Measurements from ENCODE around the gene NFATC2. TPM values are rescaled to one million over a fixed set of nuclear protein-coding genes. Genes with fewer than 3 reads are reported as not detected.

The NFATC2 gene
- total RNA-seq, 1 experiment from 2014 or later, result 0.28 TPM

DNA sequence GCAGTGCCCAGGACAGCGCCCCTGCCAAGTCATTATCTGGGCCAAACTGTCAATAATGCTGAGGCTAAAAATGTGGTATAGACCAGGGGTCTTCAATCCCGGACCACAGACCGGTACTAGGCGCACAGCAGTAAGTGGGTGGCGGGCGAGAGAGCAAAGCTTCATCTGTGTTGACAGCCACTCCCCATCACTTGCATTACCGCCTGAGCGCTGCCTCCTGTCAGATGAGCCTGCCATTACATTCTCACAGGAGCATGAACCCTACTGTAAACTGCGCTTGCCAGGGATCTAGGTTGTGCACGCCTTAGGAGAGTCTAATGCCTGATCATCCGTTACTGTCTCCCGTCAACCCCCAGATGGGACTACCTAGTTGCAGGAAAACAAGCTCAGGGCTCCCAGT lies 91.0 kb downstream of the NFATC2 start:
- DNase-seq (ENCODE audit: low spot score), result no peak

GRCh38 chr20:51450984-51451383 lies 91.5 kb downstream of the NFATC2 start:
- DNase-seq (ENCODE audit: low spot score), result no peak

GRCh38 chr20:51450221-51450712 lies 92.3 kb downstream of the NFATC2 start:
- no peak for DNase-seq (ENCODE audit: low spot score)

GRCh38 chr20:51449498-51450220 lies 92.9 kb downstream of the NFATC2 start:
- no peak for DNase-seq (ENCODE audit: low spot score)

GRCh38 chr20:51447765-51448148 lies 94.8 kb downstream of the NFATC2 start:
- DNase-seq (ENCODE audit: low spot score), result no peak

GRCh38 chr20:51447097-51447764 lies 95.3 kb downstream of the NFATC2 start:
- peak; percentile 96 for DNase-seq (ENCODE audit: low spot score)

DNA sequence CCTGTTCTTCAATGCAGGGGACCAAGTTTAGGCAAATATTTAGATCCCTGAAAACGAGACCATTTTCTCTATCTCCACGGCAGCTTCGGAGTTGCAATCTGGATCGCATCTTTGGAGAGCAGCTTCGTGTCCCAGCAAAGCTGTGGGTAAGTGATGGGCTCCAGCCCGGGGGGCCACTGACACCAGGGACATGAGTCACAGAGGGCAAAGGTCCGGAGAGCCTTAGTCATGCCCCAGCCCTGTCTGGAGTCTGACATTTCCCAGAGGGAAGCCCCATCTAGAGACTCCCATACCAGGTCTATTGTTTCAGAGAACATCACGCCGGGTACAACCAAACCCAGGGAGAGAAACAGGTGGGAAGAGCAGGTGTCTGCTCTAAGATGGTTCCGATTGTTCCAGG lies 95.9 kb downstream of the NFATC2 start:
- peak; percentile 95 for DNase-seq (ENCODE audit: low spot score)

DNA sequence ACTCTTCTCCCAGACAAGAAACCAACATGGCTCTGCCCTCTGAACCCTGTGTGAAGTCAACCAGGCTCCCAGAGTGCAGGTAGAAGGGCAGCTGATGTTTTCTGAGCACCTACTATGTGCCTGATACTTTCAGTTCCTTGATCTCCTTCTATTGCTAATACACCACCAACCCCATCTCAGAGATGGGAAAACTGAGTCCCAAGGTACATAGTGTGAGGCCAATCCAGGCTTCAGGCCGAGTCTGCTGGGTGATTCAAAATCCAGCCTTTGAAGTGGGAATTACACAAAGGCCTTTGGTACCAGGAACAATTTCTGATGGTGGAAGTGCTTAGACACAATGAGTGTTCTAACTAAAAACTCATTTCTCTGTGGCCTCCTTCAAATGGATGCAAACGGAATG lies 96.3 kb downstream of the NFATC2 start:
- no peak for DNase-seq (ENCODE audit: low spot score)

GRCh38 chr20:51445591-51445990 lies 96.9 kb downstream of the NFATC2 start:
- no peak for DNase-seq (ENCODE audit: low spot score)

DNA sequence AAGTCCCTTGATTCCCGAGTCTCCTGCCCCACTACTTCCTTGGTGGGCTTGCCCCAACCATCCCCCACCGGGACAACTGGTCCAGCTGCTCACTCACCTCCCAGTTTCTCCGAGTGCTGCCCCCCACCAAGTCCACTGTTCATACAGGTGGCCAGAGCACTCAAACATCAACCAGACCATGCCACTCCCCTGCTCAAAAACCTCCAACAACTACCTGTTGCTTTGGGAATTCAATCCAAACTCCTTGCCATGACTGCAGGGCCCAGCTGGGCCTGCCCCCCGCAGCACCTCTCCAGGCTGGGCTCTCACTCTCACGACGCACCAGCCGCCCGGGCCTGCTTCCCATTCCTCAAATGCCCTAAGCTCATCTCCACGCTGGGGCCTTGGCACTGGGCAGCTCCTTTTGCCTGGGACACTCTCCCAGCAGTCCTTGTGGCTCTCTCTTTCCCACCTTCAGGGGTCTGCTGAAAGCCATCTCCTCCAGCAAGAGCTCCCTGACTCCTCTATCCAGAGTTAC lies 97.5 kb downstream of the NFATC2 start:
- DNase-seq (ENCODE audit: low spot score), result no peak

GRCh38 chr20:51444467-51444866 lies 98.1 kb downstream of the NFATC2 start:
- no peak for DNase-seq (ENCODE audit: low spot score)

DNA sequence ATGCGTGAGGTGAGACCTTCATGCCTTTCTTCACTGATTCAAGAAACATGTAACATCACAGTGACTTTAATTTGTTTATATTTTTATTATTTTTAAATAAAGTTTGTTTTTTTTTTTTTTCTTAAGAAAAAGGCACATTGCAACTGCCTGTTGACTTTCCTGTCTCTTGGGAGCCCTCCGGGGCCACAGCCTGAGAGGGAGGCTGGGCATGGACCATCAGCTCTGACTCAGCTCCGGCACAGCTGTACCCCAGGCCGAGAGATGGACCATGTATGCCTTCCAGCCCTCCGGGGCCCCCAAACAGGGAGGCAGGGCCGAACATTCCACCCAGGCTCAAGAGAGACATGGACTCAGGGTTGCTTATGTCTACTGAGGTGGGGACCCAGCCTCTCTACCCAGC lies 99.9 kb downstream of the NFATC2 start:
- no peak for DNase-seq (ENCODE audit: low spot score)

- DNase-seq (ENCODE audit: low spot score), result peak; percentile 45
Measured at GRCh38 chr20:51440589-51440988, 101.9 kb downstream of the NFATC2 start.

GRCh38 chr20:51439160-51439689 lies 103.3 kb downstream of the NFATC2 start:
- DNase-seq (ENCODE audit: low spot score), result no peak

- no peak for DNase-seq (ENCODE audit: low spot score)
Measured at GRCh38 chr20:51438136-51438535, 104.4 kb downstream of the NFATC2 start.

DNA sequence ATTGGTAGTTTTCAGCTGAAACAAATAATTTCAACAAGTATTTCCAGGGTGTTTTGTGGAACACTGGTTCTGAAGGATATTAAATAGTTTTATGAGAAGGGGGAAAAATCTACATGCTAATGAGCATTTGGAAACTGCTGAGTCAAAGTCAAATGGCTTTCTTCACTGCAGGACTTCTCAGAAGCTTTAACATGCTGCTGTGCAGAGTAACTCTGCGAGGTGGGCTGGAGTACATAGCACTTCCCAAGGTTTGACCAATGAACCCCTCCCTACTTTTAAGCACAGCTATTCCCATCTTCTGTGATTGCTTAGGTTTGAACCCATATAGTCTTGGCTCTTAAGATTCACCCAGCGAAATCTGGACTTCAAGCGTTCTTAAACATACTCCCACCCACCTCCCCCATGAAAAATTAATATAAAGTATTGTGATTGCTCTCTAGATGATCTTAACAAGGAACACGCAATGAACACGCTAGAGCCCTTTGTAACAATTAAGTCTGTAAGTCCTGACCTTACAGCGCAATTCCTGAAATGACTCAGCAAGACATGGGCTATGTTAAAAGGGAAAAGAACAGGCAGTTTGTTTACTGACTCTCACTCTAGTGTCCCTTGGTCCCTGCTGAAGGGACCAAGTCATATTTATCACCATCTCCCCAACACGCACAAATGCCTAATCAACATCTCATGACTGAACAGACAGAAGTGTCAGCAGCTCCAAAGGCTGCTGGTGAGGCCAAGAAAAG lies 105.2 kb downstream of the NFATC2 start:
- DNase-seq (ENCODE audit: low spot score), result no peak

- DNase-seq (ENCODE audit: low spot score), result peak; percentile 67
Measured at GRCh38 chr20:51434580-51435247, 107.8 kb downstream of the NFATC2 start.

- DNase-seq (ENCODE audit: low spot score), result no peak
Measured at GRCh38 chr20:51434026-51434425, 108.5 kb downstream of the NFATC2 start.

DNA sequence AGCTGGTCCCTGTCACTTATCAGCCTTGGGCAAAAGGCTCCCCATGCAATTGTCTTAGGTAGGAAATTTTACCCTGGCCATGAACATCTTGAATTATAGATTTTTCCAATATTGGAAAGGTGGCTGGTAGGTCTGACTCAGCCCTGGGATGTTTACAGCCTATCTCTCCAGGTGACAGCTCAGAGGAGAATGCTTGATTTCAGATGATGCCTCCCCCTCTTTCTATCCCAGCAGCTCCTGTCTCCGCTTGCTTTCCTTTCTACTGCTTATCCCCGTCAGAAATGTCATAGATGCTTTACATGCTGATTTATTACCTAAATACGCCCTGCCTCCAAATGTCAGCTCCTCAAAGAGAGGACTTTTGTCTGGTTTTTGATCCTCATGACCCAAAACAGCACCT lies 109.6 kb downstream of the NFATC2 start:
- DNase-seq (ENCODE audit: low spot score), result no peak

DNA sequence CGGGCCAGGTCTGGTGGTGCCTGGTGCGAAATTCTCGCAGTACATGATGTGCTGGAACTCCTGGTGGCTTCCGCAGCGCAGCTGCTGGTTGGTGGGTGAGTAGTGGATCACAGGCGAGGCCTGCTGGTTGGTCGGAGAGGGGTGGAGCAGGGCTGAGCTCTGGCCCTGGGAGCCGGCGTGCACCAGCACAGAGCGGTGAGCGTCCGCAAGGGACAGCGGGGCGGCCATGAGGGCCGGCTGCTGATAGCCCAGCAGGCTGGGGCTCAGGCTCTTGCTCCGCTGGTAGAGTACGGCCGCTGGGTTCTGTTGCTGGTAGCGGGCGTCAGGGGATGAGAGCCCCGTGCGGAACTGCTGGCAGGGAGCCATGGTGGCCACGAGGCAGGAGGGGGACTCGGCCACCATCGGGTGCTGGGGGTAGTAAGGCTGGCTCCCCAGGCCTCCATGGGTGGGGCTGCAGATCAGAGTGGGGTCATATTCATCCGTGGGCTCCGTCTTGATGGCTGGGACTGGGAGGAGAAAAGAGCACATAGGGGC lies 110.2 kb downstream of the NFATC2 start:
- DNase-seq (ENCODE audit: low spot score), result no peak

DNA sequence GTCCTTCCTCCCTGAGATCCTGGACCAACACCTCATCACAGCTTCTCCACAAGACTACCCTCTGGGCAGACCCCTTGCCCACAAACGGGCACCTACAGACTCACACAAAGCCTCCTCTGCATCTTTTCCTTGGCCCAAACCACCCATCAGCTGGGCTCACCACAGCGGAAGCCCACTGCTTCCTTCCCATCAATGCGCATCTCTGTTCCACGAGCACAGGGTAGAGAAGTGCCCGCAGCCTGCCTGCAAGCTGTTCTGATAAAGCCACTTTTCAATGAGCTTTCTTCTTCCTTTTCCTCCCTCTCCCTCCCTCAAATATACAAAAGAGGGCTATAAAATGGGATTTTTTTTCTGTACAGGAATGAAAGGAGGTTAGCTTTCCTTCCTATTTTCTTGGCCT lies 111.2 kb downstream of the NFATC2 start:
- DNase-seq (ENCODE audit: low spot score), result no peak

Data from A172 (cell line).